Skeletal muscle satellite cell (primary cell): ENCODE measurements around the gene ICAM5.

Experiments used
- H3K27me3 ChIP-seq: 2 replicates; pipeline ENCODE4 v1.7.0; 2013; ENCODE audit warnings: low read length; ENCODE audit not compliant: control insufficient read depth, insufficient read depth
- H3K36me3 ChIP-seq: 2 replicates; pipeline ENCODE4 v1.7.0; 2013; ENCODE audit warnings: mild to moderate bottlenecking, control low read depth, low read length; ENCODE audit not compliant: insufficient read depth
- H3K4me1 ChIP-seq: 2 replicates; pipeline ENCODE4 v1.7.0; 2013; ENCODE audit warnings: low read length; ENCODE audit not compliant: control insufficient read depth, insufficient read depth
- H3K4me2 ChIP-seq: 2 replicates; pipeline ENCODE4 v1.7.0; 2013; ENCODE audit warnings: mild to moderate bottlenecking, low read length
- H3K4me3 ChIP-seq: 2 replicates; pipeline ENCODE4 v1.7.0; 2013; ENCODE audit warnings: low read length
- H3K9ac ChIP-seq: 2 replicates; pipeline ENCODE4 v1.7.0; 2013; ENCODE audit warnings: mild to moderate bottlenecking, low read depth, low read length, moderate library complexity
- H3K9me3 ChIP-seq: replicated peaks from 2 replicates; pipeline ENCODE4 v1.7.0; 2013; ENCODE audit warnings: mild to moderate bottlenecking, control low read depth, low read length

The ICAM5 gene

DNA sequence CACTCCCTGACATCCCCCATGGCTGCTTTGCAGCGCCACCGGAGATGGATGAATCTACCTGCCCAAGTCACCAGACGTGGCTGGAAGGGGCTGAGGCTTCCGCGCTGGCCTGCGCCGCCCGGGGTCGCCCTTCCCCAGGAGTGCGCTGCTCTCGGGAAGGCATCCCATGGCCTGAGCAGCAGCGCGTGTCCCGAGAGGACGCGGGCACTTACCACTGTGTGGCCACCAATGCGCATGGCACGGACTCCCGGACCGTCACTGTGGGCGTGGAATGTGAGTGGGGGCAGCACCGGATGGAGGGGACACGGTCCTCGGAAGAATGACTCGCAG, 4.6 kb downstream of the ICAM5 start:
- Histone ChIP-seq H3K36me3 (no peaks in the 10 kb centered on the region), H3K27me3 (peaks cover 72% of the 10 kb centered on the region), H3K4me2 (no peak overlapping the region), H3K4me3 (no peak overlapping the region), H3K9ac (no peak overlapping the region), H3K9me3 (no peaks in the 10 kb centered on the region), H3K4me1 (peaks cover 45% of the 10 kb centered on the region)

DNA sequence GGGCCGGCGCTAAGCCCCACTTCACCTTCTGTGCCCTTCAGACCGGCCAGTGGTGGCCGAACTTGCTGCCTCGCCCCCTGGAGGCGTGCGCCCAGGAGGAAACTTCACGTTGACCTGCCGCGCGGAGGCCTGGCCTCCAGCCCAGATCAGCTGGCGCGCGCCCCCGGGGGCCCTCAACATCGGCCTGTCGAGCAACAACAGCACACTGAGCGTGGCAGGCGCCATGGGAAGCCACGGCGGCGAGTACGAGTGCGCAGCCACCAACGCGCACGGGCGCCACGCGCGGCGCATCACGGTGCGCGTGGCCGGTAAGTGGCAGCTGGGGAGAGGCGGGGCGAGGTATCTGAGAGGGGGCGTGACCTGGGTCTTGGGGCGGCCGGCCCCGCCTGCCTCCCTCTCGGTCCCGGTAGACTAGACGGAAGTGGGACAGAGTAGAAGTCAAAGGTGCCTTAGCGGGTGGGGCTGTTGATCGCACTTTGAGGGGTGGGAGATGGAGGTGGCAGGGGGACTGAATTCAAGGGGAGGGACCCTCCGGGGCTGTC, 5.6 kb downstream of the ICAM5 start:
- Histone ChIP-seq H3K4me2 (peak overlapping the region; percentile 68), H3K27me3 (peaks cover 65% of the 10 kb centered on the region), H3K9me3 (no peaks in the 10 kb centered on the region), H3K9ac (no peak overlapping the region), H3K4me1 (peaks cover 36% of the 10 kb centered on the region), H3K4me3 (peak overlapping the region; percentile 32), H3K36me3 (no peaks in the 10 kb centered on the region)

DNA sequence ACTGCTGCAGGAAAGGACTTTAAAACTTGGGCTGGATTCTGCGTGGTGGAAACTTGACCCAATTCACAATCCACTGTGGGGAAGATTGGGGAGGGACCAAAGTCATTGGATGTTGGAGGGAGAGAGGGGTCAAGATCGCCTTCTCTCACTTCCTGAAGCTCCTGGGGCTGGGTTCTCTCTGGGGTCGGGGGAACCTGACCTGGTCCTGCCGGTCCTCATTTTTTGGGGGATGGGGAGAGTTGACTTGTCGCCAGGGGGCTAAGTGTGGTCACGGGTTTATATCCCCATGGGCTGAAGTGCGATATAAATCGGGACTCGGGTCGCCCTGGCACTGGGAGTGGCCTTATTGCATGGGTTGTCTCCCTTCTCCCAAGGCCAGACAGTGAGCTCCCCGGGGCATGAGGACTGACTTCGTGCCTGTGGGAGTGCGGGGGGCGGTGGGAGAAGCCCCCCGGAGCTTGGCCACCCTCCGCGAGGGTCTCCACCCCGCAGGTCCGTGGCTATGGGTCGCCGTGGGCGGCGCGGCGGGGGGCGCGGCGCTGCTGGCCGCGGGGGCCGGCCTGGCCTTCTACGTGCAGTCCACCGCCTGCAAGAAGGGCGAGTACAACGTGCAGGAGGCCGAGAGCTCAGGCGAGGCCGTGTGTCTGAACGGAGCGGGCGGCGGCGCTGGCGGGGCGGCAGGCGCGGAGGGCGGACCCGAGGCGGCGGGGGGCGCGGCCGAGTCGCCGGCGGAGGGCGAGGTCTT, 6.3 kb downstream of the ICAM5 start:
- no peak overlapping the region for H3K4me3 ChIP-seq
- H3K9ac ChIP-seq, result no peak overlapping the region
- H3K27me3 ChIP-seq, result peaks cover 59% of the 10 kb centered on the region
- no peaks in the 10 kb centered on the region for H3K36me3 ChIP-seq
- peaks cover 29% of the 10 kb centered on the region for H3K4me1 ChIP-seq
- peak overlapping the region; percentile 68 for H3K4me2 ChIP-seq
- H3K9me3 ChIP-seq, result no peaks in the 10 kb centered on the region

DNA sequence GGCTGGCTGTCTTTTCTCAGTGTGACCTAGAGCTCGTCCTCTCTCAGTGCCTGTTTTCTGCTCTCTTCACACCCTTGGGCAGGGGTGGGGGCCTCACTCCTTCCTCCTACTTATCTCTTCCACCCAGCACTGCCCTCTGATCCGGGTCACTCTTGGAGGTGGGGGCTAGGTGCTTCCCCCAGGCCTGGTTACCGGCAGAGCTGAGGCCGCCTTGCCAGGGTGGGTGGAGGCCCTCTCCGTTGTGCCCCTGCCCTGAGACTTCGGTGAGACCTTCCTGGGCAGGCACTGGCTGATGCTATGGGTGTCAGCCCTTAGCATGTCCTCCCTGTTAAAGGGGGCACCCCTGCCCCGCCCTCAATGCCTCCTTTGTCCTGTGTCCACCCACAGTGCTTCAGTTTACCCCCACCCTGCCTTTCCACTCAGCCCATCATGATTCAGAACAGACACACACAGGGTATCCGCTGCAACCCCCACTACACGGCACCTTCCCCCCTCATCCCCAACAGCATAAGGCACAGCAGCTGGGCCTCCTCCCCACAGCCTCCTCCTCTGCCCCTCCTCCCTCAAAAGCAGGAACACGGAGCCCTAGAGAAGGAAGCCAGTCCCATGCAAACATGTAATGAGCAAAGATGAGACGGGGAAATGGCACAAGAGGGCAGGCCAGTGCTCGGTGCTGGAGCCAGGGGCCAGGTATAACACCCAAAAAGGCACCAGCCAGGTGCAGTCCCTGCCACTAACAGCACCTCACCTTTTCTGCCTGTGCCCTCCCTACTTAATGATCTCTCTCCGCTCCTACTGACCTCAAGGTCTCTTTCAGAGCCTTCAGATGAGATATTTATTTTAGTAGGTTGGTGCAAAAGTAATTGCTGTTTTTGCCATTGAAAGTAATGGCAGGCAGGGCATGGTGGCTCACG, 10.1 kb downstream of the ICAM5 start:
- Histone ChIP-seq H3K9ac (no peak overlapping the region), H3K27me3 (peaks cover 22% of the 10 kb centered on the region), H3K4me3 (no peak overlapping the region), H3K4me1 (peaks cover 30% of the 10 kb centered on the region), H3K9me3 (no peaks in the 10 kb centered on the region), H3K4me2 (no peak overlapping the region), H3K36me3 (no peaks in the 10 kb centered on the region)

DNA sequence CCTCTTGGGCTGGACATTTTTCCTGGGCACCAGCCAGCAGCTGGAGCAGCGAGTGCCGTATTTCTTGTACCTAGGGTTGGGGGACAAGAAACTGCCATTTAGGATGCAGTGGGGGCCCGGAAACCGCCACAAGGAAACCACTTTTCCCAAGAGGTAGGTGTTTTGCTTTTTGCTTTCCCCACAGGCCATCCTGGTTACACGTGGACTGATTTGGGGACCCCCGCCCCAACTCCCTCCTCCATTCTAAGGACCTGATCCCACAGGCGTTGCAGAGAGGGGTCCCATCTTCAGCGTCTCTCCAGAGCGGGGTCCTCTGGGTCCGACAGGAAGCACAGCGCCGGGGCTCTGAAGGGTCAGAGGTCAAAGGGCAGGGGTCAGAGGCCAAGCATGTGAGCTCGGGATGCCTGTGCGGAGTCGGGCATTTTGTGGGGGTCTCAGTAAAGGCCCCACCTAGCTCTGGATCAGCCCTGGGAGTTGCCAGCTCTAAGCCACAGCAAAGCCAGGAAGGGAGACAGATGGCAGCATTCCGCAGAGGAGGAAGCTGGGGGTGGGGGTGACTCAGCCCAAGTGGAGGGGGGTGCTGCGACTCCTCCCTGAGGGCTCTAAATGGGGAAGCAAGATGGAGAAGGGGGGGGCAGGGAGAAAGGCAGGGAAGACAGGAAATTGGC, 15.5 kb downstream of the ICAM5 start:
- Histone ChIP-seq H3K4me1 (peaks cover 27% of the 10 kb centered on the region), H3K36me3 (no peaks in the 10 kb centered on the region), H3K4me2 (peak overlapping the region; percentile 41), H3K4me3 (no peak overlapping the region), H3K9me3 (no peaks in the 10 kb centered on the region), H3K9ac (peak overlapping the region; percentile 58), H3K27me3 (no peaks in the 10 kb centered on the region)

DNA sequence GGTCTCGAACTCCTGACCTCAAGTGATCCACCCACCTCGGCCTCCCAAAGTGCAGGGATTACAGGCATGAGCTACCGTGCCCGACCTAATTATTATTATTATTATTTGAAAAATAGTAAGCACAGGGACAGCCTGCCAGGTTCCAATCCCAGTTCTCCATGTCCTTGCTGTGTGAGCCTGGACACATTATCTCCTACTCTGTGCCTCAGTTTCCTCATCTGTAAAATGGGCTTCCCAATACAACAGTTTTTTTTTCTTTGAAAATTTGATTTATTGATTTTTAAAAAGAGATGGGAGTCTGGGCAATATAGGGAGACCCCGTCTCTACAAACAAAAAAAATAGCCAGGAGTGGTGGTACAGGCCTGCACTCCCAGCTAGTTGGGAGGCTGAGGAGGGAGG, 16.6 kb downstream of the ICAM5 start:
- H3K9ac ChIP-seq, result no peak overlapping the region
- H3K4me1 ChIP-seq, result peaks cover 27% of the 10 kb centered on the region
- H3K27me3 ChIP-seq, result no peaks in the 10 kb centered on the region
- no peaks in the 10 kb centered on the region for H3K36me3 ChIP-seq
- no peak overlapping the region for H3K4me3 ChIP-seq
- H3K9me3 ChIP-seq, result no peaks in the 10 kb centered on the region
- no peak overlapping the region for H3K4me2 ChIP-seq

DNA sequence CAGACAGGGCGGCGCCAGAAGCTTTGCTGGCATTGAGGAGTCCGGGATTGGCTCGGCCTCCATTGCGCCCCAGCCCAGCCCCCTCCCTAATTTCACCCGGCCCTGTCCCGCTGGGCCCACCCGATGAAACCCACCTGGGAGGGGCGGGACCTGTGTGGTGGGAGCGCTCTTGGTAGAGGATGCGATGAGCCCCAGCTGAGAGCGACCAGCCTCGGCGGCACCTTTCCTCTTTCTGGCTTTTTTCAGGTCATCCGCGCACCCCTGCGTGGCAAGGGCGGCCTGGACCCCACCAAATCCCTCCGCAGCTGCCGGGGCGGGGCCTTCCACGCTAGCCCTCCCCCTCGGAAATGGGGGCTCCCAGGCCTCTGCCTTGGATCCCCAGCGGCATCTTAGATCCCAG, 19.7 kb downstream of the ICAM5 start, which contains the start of gene ZGLP1:
ZGLP1 (minus strand) TSS at position 393 of the 400 bp plus-strand sequence.
- Histone ChIP-seq H3K9me3 (no peaks in the 10 kb centered on the region), H3K4me3 (no peak within 1 kb of the TSS), H3K4me2 (no peak within 1 kb of the TSS), H3K9ac (no peak within 1 kb of the TSS), H3K27me3 (no peaks in the 10 kb centered on the region), H3K36me3 (no peaks in the 10 kb centered on the region), H3K4me1 (peaks cover 15% of the 10 kb centered on the region)

DNA sequence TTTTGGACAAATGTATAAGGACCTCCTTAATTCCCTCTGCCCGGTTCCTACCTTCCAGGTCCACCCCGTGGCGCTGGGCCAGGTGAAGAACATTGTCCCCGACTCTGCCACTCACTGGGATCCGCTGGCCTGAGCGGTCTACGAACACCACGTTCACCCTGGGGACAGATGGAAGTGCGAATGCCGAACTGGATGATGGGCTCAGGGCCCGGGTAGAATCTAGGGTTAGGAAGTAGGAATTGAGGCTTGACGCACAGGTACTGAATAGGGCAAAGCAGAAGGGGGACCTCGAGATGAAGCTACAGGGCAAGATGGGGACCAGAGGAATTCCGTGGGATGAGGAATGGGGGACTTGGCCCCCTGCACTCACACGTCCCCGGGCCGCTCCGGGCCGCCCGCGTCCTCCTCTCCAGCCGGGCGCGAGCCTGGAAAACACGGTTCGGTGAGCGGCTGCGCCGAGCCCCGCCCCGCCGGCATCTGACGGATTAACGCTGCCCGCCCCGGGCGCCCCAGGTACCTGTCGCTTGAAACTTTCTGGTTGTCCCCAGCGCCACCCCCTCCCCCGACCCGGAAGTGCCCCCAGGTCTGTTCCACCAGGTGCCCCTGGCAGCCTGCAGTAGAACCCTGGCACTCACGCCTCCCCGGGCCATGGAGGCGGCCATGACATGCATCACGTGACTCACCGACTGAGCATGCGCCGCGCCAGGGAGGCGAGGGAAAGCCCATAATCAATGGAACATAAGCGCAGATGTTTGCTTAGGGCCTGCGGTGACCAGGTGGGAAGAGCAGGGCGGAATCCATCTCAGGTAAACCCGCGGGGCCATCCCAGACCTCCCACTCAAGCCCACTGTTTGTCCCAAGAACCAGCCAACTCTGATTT, 25.8 kb downstream of the ICAM5 start, which contains the start of gene FDX2:
FDX2 (minus strand) TSS at position 681 of the 880 bp plus-strand sequence; CDS start at position 662, 19 bp downstream.
- peaks cover 4% of the 10 kb centered on the region for H3K4me1 ChIP-seq
- peak within 1 kb of the TSS; percentile 81 for H3K4me2 ChIP-seq
- peak within 1 kb of the TSS; percentile 76 for H3K9ac ChIP-seq
- H3K36me3 ChIP-seq, result peaks cover 20% of the 10 kb centered on the region
- H3K27me3 ChIP-seq, result no peaks in the 10 kb centered on the region
- peak within 1 kb of the TSS; percentile 75 for H3K4me3 ChIP-seq
- H3K9me3 ChIP-seq, result no peaks in the 10 kb centered on the region

DNA sequence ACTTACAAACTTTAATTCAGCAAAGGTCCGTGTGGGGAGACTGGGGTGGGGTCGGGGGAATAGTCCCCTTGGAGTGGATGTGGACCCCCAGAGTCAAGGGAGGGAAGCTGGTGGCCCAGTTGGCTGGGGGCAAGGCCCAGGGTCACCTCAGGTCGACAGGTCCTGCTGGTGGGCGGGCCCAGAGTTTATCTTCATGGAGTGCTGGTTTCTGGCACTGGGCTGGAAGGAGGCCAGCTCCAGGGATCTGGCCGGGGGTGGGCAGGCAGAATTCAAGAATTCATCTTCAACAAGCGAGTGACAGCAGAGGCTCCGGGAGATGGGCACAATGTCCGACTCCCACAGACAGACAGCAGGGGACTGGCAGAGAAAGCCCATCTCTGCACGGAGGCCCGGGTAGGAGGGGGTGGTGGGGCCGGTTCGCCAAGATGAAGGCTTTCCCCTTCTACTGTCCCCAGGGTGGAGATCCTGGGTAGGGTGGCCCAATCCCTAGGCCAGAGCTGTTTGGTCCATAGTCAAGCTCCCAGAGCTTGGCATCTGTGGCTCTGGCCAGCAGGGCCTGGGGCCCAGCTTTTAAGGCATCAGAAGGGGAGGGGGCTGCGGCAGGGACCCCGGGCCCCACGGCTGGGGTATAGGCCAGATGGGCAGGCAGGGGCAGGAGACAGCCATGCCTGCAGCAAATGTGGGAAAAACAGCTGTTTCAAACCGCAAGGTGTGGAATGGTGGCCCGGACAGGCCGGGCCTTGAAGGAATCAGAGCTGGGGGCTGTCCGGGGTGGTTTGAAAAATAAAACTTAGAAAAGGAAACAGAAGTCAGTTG, 26.7 kb downstream of the ICAM5 start:
- no peaks in the 10 kb centered on the region for H3K27me3 ChIP-seq
- H3K36me3 ChIP-seq, result peaks cover 27% of the 10 kb centered on the region
- no peaks in the 10 kb centered on the region for H3K9me3 ChIP-seq
- H3K9ac ChIP-seq, result peak overlapping the region; percentile 76
- H3K4me3 ChIP-seq, result peak overlapping the region; percentile 75
- peaks cover 4% of the 10 kb centered on the region for H3K4me1 ChIP-seq
- H3K4me2 ChIP-seq, result peak overlapping the region; percentile 81
